Measurements from ENCODE around the gene PRPF4. TPM values are rescaled to one million over a fixed set of nuclear protein-coding genes. Genes with fewer than 3 reads are reported as not detected.

The PRPF4 gene
- total RNA-seq, 1 donor from 2014 or later, result 20.8 TPM

- Mint-ChIP-seq H3K4me3 (ENCODE audit: unreplicated experiment) (no peak overlapping the region), H3K27ac (ENCODE audit: unreplicated experiment) (no peak overlapping the region), H3K4me1 (ENCODE audit: low read depth) (no peaks in the 10 kb centered on the region), H3K27me3 (ENCODE audit: low read depth) (no peaks in the 10 kb centered on the region), H3K9me3 (ENCODE audit: low read depth) (no peaks in the 10 kb centered on the region), H3K36me3 (ENCODE audit: low read depth) (peaks cover 1% of the 10 kb centered on the region)
- no peak for DNase-seq (ENCODE audit: low spot score)
- no peak for TF ChIP-seq CTCF (IDR thresholded peaks at IDR 0.05)
Measured at GRCh38 chr9:113331780-113332179, 56.3 kb downstream of the PRPF4 start.

- Mint-ChIP-seq H3K4me1 (ENCODE audit: low read depth) (peaks cover 14% of the 10 kb centered on the region), H3K36me3 (ENCODE audit: low read depth) (no peaks in the 10 kb centered on the region), H3K4me3 (ENCODE audit: unreplicated experiment) (no peak overlapping the region), H3K27ac (ENCODE audit: unreplicated experiment) (no peak overlapping the region), H3K9me3 (ENCODE audit: low read depth) (no peaks in the 10 kb centered on the region), H3K27me3 (ENCODE audit: low read depth) (no peaks in the 10 kb centered on the region)
- TF ChIP-seq CTCF (IDR thresholded peaks at IDR 0.05), result no peak
- no peak for DNase-seq (ENCODE audit: low spot score)
Measured at GRCh38 chr9:113337714-113338113, 62.3 kb downstream of the PRPF4 start.

- peak; percentile 96 for DNase-seq (ENCODE audit: low spot score)
- H3K27ac Mint-ChIP-seq (ENCODE audit: unreplicated experiment), result peak within 1 kb of the TSS; percentile 88
- H3K4me3 Mint-ChIP-seq (ENCODE audit: unreplicated experiment), result peak within 1 kb of the TSS; percentile 81
- peak; percentile 43 for TF ChIP-seq CTCF (IDR thresholded peaks at IDR 0.05)
- no peaks in the 10 kb centered on the region for H3K27me3 Mint-ChIP-seq (ENCODE audit: low read depth)
- no peaks in the 10 kb centered on the region for H3K36me3 Mint-ChIP-seq (ENCODE audit: low read depth)
- H3K9me3 Mint-ChIP-seq (ENCODE audit: low read depth), result no peaks in the 10 kb centered on the region
- H3K4me1 Mint-ChIP-seq (ENCODE audit: low read depth), result peaks cover 27% of the 10 kb centered on the region
Measured at GRCh38 chr9:113340011-113340699, 64.7 kb downstream of the PRPF4 start, which contains the start of gene WDR31. Gene WDR31, minus strand, starts transcription at chr9:113340275. Its CDS starts 8,253 bp downstream, at chr9:113332022.

- Mint-ChIP-seq H3K27me3 (ENCODE audit: low read depth) (no peaks in the 10 kb centered on the region), H3K9me3 (ENCODE audit: low read depth) (no peaks in the 10 kb centered on the region), H3K4me1 (ENCODE audit: low read depth) (peaks cover 27% of the 10 kb centered on the region), H3K36me3 (ENCODE audit: low read depth) (no peaks in the 10 kb centered on the region), H3K27ac (ENCODE audit: unreplicated experiment) (no peak overlapping the region), H3K4me3 (ENCODE audit: unreplicated experiment) (no peak overlapping the region)
- TF ChIP-seq CTCF (IDR thresholded peaks at IDR 0.05), result no peak
- no peak for DNase-seq (ENCODE audit: low spot score)
Measured at GRCh38 chr9:113341712-113342410, 66.4 kb downstream of the PRPF4 start.

Other genes with a start within 250 kb of the PRPF4 start
- gene ZFP37, start 218.9 kb upstream of the PRPF4 start, total RNA-seq, result 3.3 to 4.3 TPM (median 3.6 TPM) in 3 replicates
- 4.2 to 6.1 TPM (median 5.8 TPM) in 3 replicates for gene SLC31A2, start 124.7 kb upstream of the PRPF4 start, total RNA-seq
- 26.0 to 33.6 TPM (median 27.6 TPM) in 3 replicates for gene FKBP15, start 54.4 kb upstream of the PRPF4 start, total RNA-seq
- gene SLC31A1, start 54.1 kb upstream of the PRPF4 start, total RNA-seq, result 30.9 to 39.6 TPM (median 38.6 TPM) in 3 replicates
- 18.8 to 25.4 TPM (median 20.1 TPM) in 3 replicates for gene CDC26, start 86 bp upstream of the PRPF4 start, total RNA-seq
- not detected in 3 replicates for gene RNF183, start 27.7 kb downstream of the PRPF4 start, total RNA-seq
- gene WDR31, start 64.6 kb downstream of the PRPF4 start, total RNA-seq, result 1.7 to 2.4 TPM (median 1.8 TPM) in 3 replicates
- gene BSPRY, start 73.9 kb downstream of the PRPF4 start, total RNA-seq, result not detected in 3 replicates
- gene HDHD3, start 101.3 kb downstream of the PRPF4 start, total RNA-seq, result 9.1 to 10.7 TPM (median 10.2 TPM) in 3 replicates
- gene ALAD, start 125.6 kb downstream of the PRPF4 start, total RNA-seq, result 21.8 to 33.0 TPM (median 22.6 TPM) in 3 replicates
- 28.4 to 41.7 TPM (median 29.5 TPM) in 3 replicates for gene POLE3, start 135.0 kb downstream of the PRPF4 start, total RNA-seq
- 0.19 to 0.37 TPM in 2 of 3 replicates, not detected in the other for gene C9orf43, start 135.1 kb downstream of the PRPF4 start, total RNA-seq
- gene RGS3, start 188.1 kb downstream of the PRPF4 start, total RNA-seq, result 33.8 to 58.2 TPM (median 55.2 TPM) in 3 replicates

Data from chondrocyte (in vitro differentiated cells).